SU-DHL-6 (cell line): ENCODE results near the gene BMP2K.
A peak's percentile ranks its signal among the peaks of the same experiment; 100 is the strongest.

Source experiments
- H2AFZ ChIP-seq: fragments of 200-600 bp; sonication (generic); 2 replicates; pipeline ENCODE4 v1.6.1; 2014; ENCODE audit warnings: low read depth, mild to moderate bottlenecking, moderate library complexity, mixed read lengths, antibody characterized with exemption, low read length; ENCODE audit not compliant: severe bottlenecking
- H3F3A ChIP-seq: fragments of 200-600 bp; shearing (Covaris generic); 2 replicates; pipeline ENCODE4 v1.6.0; 2016; ENCODE audit warnings: antibody characterized with exemption, mild to moderate bottlenecking; ENCODE audit not compliant: insufficient read depth
- H3K27ac ChIP-seq: fragments of 200-600 bp; sonication (generic); 2 replicates; pipeline ENCODE4 v1.5.1; 2016; ENCODE audit warnings: low read depth, mild to moderate bottlenecking, low read length, moderate library complexity, mixed read lengths
- H3K27me3 ChIP-seq: fragments of 200-600 bp; sonication (generic), shearing (Covaris generic); 2 replicates; pipeline ENCODE4 v1.6.0; 2014; ENCODE audit warnings: mild to moderate bottlenecking, low read length
- H3K36me3 ChIP-seq: fragments of 200-600 bp; sonication (generic); 2 replicates; pipeline ENCODE4 v1.6.1; 2014; ENCODE audit warnings: mild to moderate bottlenecking, low read length, mixed read lengths
- H3K4me2 ChIP-seq: fragments of 300-600, 200-600 bp; shearing (Covaris generic), sonication (generic); 2 replicates; pipeline ENCODE4 v1.6.0; 2014; ENCODE audit warnings: low read length, low read depth, mild to moderate bottlenecking; ENCODE audit not compliant: poor library complexity, severe bottlenecking
- H3K4me3 ChIP-seq: fragments of 200-600 bp; sonication (generic); 2 replicates; pipeline ENCODE4 v1.5.1; 2014; ENCODE audit warnings: antibody characterized with exemption, low read length, mild to moderate bottlenecking, mixed read lengths; ENCODE audit not compliant: insufficient read depth, poor library complexity, severe bottlenecking
- H3K79me2 ChIP-seq: fragments of 200-600 bp; sonication (generic); 2 replicates; pipeline ENCODE4 v1.6.1; 2014; ENCODE audit warnings: mild to moderate bottlenecking, low read length, moderate library complexity; ENCODE audit not compliant: insufficient read depth
- H3K9ac ChIP-seq: fragments of 200-600 bp; sonication (generic); 2 replicates; pipeline ENCODE4 v1.7.0; 2014; ENCODE audit warnings: mild to moderate bottlenecking, low read length
- H3K9me2 ChIP-seq: fragments of 200-600 bp; sonication (generic); replicated peaks from 2 replicates; pipeline ENCODE4 v1.6.1; 2014; ENCODE audit warnings: low read length; ENCODE audit not compliant: insufficient read depth
- H3K9me3 ChIP-seq: fragments of 200-600 bp; sonication (generic); 2 replicates; pipeline ENCODE4 v1.6.1; 2014; ENCODE audit warnings: low read length, mixed read lengths; ENCODE audit not compliant: insufficient read depth
- H4K20me1 ChIP-seq: fragments of 200-600 bp; sonication (generic); 2 replicates; pipeline ENCODE4 v1.6.1; 2014; ENCODE audit warnings: low read depth, mild to moderate bottlenecking, antibody characterized with exemption, low read length, moderate library complexity, mixed read lengths
- CTCF ChIP-seq: fragments of 200-600 bp; sonication (generic); IDR thresholded peaks from one replicate; pipeline ENCODE4 v1.5.1; 2017; ENCODE audit warnings: antibody characterized with exemption, mild to moderate bottlenecking, low read length, moderate library complexity; ENCODE audit not compliant: insufficient read depth, poor library complexity, severe bottlenecking
- EZH2phosphoT487 ChIP-seq: fragments of 200-600 bp; sonication (generic), shearing (Covaris generic); conservative IDR thresholded peaks from 2 replicates; pipeline ENCODE4 v1.6.1; 2018; ENCODE audit warnings: mild to moderate bottlenecking, antibody characterized with exemption, low read length, moderate library complexity, mixed read lengths

Gene BMP2K

DNA sequence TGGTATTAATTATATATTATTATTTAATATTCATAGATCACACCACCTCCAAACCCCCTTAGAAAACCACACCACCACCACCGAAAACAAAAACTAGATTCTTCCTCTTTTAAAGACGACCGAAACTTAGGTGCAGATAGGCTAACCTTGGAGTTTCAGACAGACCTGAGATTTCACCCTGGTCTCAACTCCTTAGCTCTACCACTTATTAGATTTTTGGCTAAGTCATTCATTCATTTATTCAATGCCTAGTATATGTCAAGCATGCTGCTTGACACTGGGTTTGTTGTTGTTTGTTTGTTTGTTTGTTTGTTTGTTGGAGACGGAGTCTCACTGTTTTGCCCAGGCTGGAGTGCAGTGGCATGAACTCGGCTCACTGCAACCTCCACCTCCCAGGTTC, 9.5 kb upstream of the BMP2K start:
- no peaks in the 10 kb centered on the region for H4K20me1 ChIP-seq
- H3F3A ChIP-seq: 0 out of 2 replicates have a peak, but pooled peaks cover 4% of the 10 kb centered on the region
- no peaks in the 10 kb centered on the region for H3K9me2 ChIP-seq
- no peak overlapping the region for H3K9ac ChIP-seq
- no peaks in the 10 kb centered on the region for H3K79me2 ChIP-seq
- 0 out of 2 replicates have a peak overlapping the region, but pooled peaks have one; percentile 24 for H3K27ac ChIP-seq
- no peaks in the 10 kb centered on the region for H3K27me3 ChIP-seq
- TF ChIP-seq EZH2phosphoT487: no peak
- H3K9me3 ChIP-seq: no peaks in the 10 kb centered on the region
- peak overlapping the region; percentile 68 for H3K4me2 ChIP-seq
- H3K36me3 ChIP-seq: no peaks in the 10 kb centered on the region
- H3K4me3 ChIP-seq: no peak overlapping the region
- peak overlapping the region; percentile 84 for H2AFZ ChIP-seq

DNA sequence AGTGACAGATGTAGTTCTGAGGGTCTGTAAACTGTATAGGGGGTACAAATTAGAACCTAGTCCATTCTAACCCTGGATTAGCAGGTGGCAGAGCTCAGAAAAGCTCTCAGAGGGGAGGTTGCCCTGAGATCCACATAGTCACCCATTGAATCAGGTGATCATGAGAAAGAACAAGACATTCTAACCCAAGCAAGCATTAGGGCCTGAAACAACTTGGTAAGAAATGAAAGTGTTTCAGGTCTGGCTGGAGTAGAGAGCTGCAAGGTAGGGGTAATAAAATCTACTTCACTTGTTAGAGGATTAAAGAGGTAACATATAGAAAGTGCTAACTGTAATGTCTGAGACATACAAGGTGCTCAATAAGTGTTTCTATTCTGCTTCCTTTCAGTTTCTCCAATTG, 8.8 kb upstream of the BMP2K start:
- H3K36me3 ChIP-seq: no peaks in the 10 kb centered on the region
- H3K9me3 ChIP-seq: no peaks in the 10 kb centered on the region
- no peaks in the 10 kb centered on the region for H4K20me1 ChIP-seq
- H3K9ac ChIP-seq: no peak overlapping the region
- H3K79me2 ChIP-seq: no peaks in the 10 kb centered on the region
- H3K9me2 ChIP-seq: no peaks in the 10 kb centered on the region
- H2AFZ ChIP-seq: no peak overlapping the region
- no peak overlapping the region for H3K4me3 ChIP-seq
- no peak overlapping the region for H3K4me2 ChIP-seq
- TF ChIP-seq CTCF (no peak), EZH2phosphoT487 (no peak)
- H3K27ac ChIP-seq: no peak overlapping the region
- H3F3A ChIP-seq: 0 out of 2 replicates have a peak, but pooled peaks cover 4% of the 10 kb centered on the region
- no peaks in the 10 kb centered on the region for H3K27me3 ChIP-seq

DNA sequence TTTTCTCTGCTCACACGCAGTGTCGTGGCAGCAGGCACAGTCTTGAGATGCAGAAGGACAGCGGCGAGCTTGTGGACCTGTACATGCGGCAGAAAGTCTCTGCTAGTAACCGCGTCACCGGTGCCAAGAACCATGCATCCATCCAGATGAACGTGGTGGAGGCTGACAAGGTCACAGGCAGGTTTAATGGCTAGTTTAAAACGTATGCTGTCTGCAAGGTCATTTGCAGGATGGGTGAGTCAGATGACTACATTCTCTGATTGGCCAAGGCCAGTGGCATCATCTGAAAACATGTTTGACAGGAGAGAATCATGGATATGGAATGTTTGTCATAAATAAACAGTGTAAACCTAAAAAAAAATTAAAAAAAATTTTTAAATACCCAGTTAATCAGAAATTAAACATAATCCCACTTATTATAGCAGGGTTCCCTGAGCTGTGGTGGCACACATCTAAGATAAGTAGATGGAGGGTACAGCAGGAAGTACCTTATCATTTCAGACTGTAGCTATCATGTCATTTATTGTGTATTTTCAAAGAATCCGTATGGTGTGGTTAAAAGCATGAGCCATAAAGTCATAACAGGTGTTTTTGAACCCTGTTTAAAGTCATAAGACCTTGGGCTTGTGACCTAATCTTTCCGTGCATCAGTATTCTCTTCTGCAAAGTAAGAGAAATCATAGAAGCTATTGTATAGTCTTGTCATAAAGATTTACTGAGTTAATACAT, 7.5 kb upstream of the BMP2K start:
- Histone ChIP-seq H3K27ac (no peak overlapping the region), H4K20me1 (no peaks in the 10 kb centered on the region), H3K36me3 (no peaks in the 10 kb centered on the region), H3K9ac (no peak overlapping the region), H3K79me2 (no peaks in the 10 kb centered on the region), H3K27me3 (no peaks in the 10 kb centered on the region), H3K4me2 (no peak overlapping the region), H3K4me3 (no peak overlapping the region), H2AFZ (no peak overlapping the region), H3F3A (0 out of 2 replicates have a peak, but pooled peaks cover 4% of the 10 kb centered on the region), H3K9me2 (no peaks in the 10 kb centered on the region), H3K9me3 (no peaks in the 10 kb centered on the region)
- TF ChIP-seq CTCF (no peak), EZH2phosphoT487 (no peak)

DNA sequence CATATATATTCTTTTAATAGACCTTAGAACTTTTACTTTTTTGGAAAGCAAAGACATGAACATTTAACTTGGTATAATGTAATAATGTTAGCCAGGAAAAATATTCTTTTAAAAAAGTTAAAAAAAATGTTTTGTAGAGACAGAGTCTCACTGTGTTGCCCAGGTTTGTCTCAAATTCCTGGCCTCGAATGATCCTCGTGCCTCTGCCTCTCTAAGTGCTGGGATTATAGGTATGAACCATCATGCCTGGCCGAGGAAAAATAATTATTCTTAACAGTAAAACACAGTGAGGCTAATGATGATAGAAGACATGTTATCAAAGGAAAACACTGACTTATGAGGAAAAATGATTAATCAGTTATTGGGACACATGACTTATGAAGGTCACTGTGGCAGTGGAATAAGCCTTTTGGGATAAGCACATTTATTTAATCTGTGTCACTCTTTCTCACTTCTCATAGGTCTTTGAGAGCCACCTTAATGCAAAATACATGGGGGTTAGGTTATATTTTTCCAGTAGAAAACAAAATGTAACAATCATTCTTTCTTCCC, 6.0 kb upstream of the BMP2K start:
- no peaks in the 10 kb centered on the region for H3K36me3 ChIP-seq
- no peaks in the 10 kb centered on the region for H3K9me2 ChIP-seq
- no peak overlapping the region for H3K27ac ChIP-seq
- no peaks in the 10 kb centered on the region for H3K79me2 ChIP-seq
- no peak overlapping the region for H3K4me2 ChIP-seq
- H4K20me1 ChIP-seq: no peaks in the 10 kb centered on the region
- no peak for TF ChIP-seq EZH2phosphoT487
- no peak for TF ChIP-seq CTCF
- H3K9me3 ChIP-seq: no peaks in the 10 kb centered on the region
- H3K27me3 ChIP-seq: no peaks in the 10 kb centered on the region
- H3F3A ChIP-seq: 0 out of 2 replicates have a peak, but pooled peaks cover 8% of the 10 kb centered on the region
- H3K4me3 ChIP-seq: no peak overlapping the region
- H3K9ac ChIP-seq: no peak overlapping the region
- H2AFZ ChIP-seq: no peak overlapping the region
